Stimulated activated CD8-positive, alpha-beta memory T cell treated with anti-CD3 and anti-CD28 coated beads, Interleukin-15, amount 100 ng/mL, for 4 hours (primary cell): ENCODE results near the gene KMT2E.
"Not testable (repeated sequence)": the region's sequence is repeated elsewhere in the genome, so short reads cannot be mapped to it uniquely, and the experiment has no call there.

ENCODE experiments used
- DNase-seq, 2 donors: peaks; one replicate each; pipeline ENCODE4 v3.0.0-alpha.2; 2020; ENCODE audit warnings: low read depth in 2 of 2

KMT2E gene

GRCh38 chr7:104982308-104983075 lies 31.5 kb upstream of the KMT2E start:
- DNase-seq = no peak

- DNase-seq = no peak
Observed at GRCh38 chr7:104983076-104983577, 30.9 kb upstream of the KMT2E start.

GRCh38 chr7:104983578-104984539 lies 30.1 kb upstream of the KMT2E start:
- DNase-seq = peak; percentile 70

- DNase-seq = no peak
Observed at GRCh38 chr7:104984585-104985258, 29.3 kb upstream of the KMT2E start.

- DNase-seq = no peak
Observed at GRCh38 chr7:104985259-104985617, 28.8 kb upstream of the KMT2E start.

- DNase-seq = no peak
Observed at GRCh38 chr7:104986628-104987259, 27.3 kb upstream of the KMT2E start.

- DNase-seq = not testable (repeated sequence)
Observed at GRCh38 chr7:104987403-104987802, 26.6 kb upstream of the KMT2E start.

GRCh38 chr7:104990983-104991382 lies 23.0 kb upstream of the KMT2E start:
- DNase-seq = no peak

GRCh38 chr7:104992306-104992705 lies 21.7 kb upstream of the KMT2E start:
- DNase-seq = no peak

- DNase-seq = no peak
Observed at GRCh38 chr7:104993217-104993862, 20.7 kb upstream of the KMT2E start.

GRCh38 chr7:104998040-104998752 lies 15.8 kb upstream of the KMT2E start:
- DNase-seq = no peak

- DNase-seq = no peak
Observed at GRCh38 chr7:105000200-105000599, 13.8 kb upstream of the KMT2E start.

- DNase-seq = no peak
Observed at GRCh38 chr7:105000927-105001336, 13.1 kb upstream of the KMT2E start.

GRCh38 chr7:105001652-105002184 lies 12.3 kb upstream of the KMT2E start:
- DNase-seq = no peak

- no peak for DNase-seq
Observed at GRCh38 chr7:105003275-105003674, 10.7 kb upstream of the KMT2E start.

- DNase-seq = no peak
Observed at GRCh38 chr7:105003872-105004510, 10.0 kb upstream of the KMT2E start.

GRCh38 chr7:105005006-105005405 lies 9.0 kb upstream of the KMT2E start:
- not testable (repeated sequence) for DNase-seq

GRCh38 chr7:105005486-105005885 lies 8.5 kb upstream of the KMT2E start:
- DNase-seq = not testable (repeated sequence)

GRCh38 chr7:105006367-105007136 lies 7.5 kb upstream of the KMT2E start:
- DNase-seq = no peak
